Measurements from ENCODE around the gene TIGD2. TPM values are rescaled to one million over a fixed set of nuclear protein-coding genes. Genes with fewer than 3 reads are reported as not detected.
A peak's percentile ranks its signal among the peaks of the same experiment; 100 is the strongest.

TIGD2 gene
- total and polyA plus RNA-seq, 2 of the 13 experiments (the other 11 are each of a cell fraction or from before 2014, with no cell fraction given), result 3.1 to 15.5 TPM

- TF ChIP-seq HMGXB3 (CRISPR knock-in tag; IDR thresholded peaks at IDR 0.05; ENCODE audit: borderline replicate concordance) (peak; percentile 87), GMEB1 (CRISPR knock-in tag; IDR thresholded peaks at IDR 0.05; ENCODE audit: borderline replicate concordance) (0 out of 2 replicates have a peak, but pooled peaks have one; percentile 29), DMTF1 (CRISPR knock-in tag; IDR thresholded peaks at IDR 0.05) (no peak), ZNF343 (CRISPR knock-in tag; IDR thresholded peaks at IDR 0.05) (peak; percentile 45; the same call in 1 of the 2 replicates), PHF21A (CRISPR knock-in tag; IDR thresholded peaks at IDR 0.05) (peak; percentile 57; the same call in 1 of the 2 replicates), CSRNP2 (CRISPR knock-in tag; conservative IDR thresholded peaks at IDR 0.05; ENCODE audit: low read depth) (no peak), ZNF564 (CRISPR knock-in tag; IDR thresholded peaks at IDR 0.05) (no peak), XRCC5 (optimal IDR thresholded peaks at IDR 0.05; ENCODE audit: low read length) (peak; percentile 27), HOXA7 (CRISPR knock-in tag; IDR thresholded peaks at IDR 0.05) (0 out of 2 replicates have a peak, but pooled peaks have one; percentile 16), ZNF451 (CRISPR knock-in tag; IDR thresholded peaks at IDR 0.05) (no peak), TFE3 (CRISPR knock-in tag; IDR thresholded peaks at IDR 0.05) (peak; percentile 74), ZNF326 (CRISPR knock-in tag; IDR thresholded peaks at IDR 0.05; ENCODE audit: borderline replicate concordance) (no peak), BORCS8-MEF2B (CRISPR knock-in tag; IDR thresholded peaks at IDR 0.05) (no peak), YY1 (IDR thresholded peaks at IDR 0.05; ENCODE audit: insufficient read depth, insufficient replicate concordance, low read depth, low read length) (no peak), ZNF3 (CRISPR knock-in tag; IDR thresholded peaks at IDR 0.05) (peak; percentile 24; the same call in 1 of the 2 replicates), ERF (CRISPR knock-in tag; IDR thresholded peaks at IDR 0.05) (peak; percentile 46; the same call in 1 of the 2 replicates)
Observed at GRCh38 chr4:89111833-89112563, 665 bp downstream of the TIGD2 start (continued).

Data from HepG2 (cell line).